Measurements from ENCODE around the gene ALPG. TPM values are rescaled to one million over a fixed set of nuclear protein-coding genes. Genes with fewer than 3 reads are reported as not detected.
"Not testable (repeated sequence)": the region's sequence is repeated elsewhere in the genome, so short reads cannot be mapped to it uniquely, and the experiment has no call there.

Gene ALPG
- total RNA-seq, 1 experiment from 2014 or later: 218 TPM

DNA sequence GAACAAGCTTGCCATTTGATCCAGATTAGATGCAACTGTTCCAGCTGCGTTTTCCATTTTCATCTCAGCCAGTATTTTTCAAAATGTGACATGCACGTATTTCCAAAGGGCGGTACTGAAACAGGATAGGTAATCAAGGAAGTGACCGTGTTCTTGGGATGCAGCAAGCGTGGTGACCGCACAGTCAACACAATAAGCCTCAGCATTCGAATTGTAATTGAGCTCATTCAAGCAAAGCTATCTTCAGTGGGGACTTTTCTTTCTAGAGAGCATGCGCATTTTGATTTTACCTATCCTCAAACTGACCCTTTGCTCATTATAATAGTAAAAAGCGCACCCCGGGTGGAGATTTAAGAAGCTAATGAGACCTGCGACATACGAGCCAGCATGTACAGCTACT, 31.5 kb upstream of the ALPG start:
- in situ Hi-C loops (cut with HindIII; ENCODE audit: low sequenced_read_pairs): no loop called here
- no peak for DNase-seq (ENCODE audit: low spot score)

DNA sequence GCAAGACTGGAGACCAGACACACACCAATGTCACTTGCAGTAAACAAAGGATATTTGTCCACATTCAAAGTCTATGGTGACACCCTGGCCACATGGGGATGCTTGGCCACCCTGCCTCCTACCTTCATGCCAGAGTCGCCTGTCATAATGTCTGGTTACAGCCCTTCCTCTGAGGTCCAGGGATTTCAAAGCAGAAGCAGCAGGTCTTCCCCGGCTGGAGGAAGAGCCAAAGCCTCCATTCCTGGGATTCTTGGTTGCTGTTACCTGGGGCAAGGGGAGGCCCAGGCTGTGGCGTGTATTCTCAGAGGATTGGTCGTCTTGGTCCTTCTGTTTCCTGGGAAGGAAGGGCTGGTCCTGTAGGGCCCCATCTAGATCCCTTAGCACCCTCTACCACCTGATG, 30.4 kb upstream of the ALPG start:
- no peak for DNase-seq (ENCODE audit: low spot score)
- in situ Hi-C loops (cut with HindIII; ENCODE audit: low sequenced_read_pairs): no loop called here

- in situ Hi-C loops (cut with HindIII; ENCODE audit: low sequenced_read_pairs): no loop called here
- DNase-seq (ENCODE audit: low spot score): no peak
These were observed 29.9 kb upstream of the ALPG start for GRCh38 chr2:232376713-232377112.

GRCh38 chr2:232377319-232377718, 29.3 kb upstream of the ALPG start:
- DNase-seq (ENCODE audit: low spot score): no peak
- in situ Hi-C loops (cut with HindIII; ENCODE audit: low sequenced_read_pairs): no loop called here

DNA sequence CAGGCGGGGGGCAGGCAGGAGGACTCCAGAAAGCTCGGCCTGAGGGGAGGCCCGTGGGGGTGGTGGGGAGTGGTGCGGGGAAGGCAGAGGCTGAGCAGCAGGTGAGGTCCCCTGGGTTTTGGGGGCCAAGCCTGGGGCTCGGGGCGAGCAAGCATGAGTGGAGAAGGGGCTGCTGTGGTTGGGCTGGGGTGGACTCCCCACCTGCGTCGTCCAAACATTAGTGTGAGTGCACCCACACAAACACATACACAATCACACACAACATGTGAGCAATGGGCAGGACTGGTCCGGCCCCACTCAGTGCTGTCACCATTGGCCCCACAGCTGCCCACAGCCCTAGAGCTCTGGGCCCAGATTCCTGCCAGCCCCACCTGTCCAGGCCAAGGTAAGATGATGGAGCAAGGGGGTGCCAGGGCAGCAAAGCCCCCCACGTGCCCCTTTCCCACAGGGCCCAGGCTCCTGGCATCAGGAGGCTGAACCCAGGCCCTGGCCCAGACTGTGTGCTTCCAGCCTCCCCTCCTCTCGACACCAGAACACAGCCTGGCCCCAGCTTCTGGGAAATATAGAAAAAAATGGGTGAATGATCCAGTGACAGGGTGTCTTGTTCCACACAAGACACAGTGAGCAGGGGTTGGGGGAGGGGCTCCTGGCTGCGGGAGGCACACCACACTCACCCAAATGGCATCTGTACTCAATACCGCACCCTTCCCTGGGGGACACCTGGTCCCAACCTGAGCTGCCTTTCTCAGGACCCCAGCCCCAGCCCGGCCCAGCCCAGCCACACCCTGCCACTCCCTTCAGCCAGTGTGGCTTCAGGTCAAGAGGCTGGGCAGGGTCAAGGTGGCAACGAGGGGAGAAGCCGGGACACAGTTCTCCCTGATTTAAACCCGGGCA, 28.6 kb upstream of the ALPG start:
- no peak for DNase-seq (ENCODE audit: low spot score)
- in situ Hi-C loops (cut with HindIII; ENCODE audit: low sequenced_read_pairs): no loop called here

DNA sequence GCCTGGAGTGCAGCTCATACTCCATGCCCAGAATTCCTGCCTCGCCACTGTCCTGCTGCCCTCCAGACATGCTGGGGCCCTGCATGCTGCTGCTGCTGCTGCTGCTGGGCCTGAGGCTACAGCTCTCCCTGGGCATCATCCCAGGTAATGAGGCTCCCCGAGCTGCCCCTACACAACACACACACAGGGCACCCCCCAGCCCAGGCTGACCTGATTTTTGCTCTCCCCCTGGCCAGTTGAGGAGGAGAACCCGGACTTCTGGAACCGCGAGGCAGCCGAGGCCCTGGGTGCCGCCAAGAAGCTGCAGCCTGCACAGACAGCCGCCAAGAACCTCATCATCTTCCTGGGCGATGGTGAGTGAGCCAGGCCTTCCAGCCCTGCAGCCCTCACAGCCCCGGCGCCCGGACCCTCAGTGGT, 27.9 kb upstream of the ALPG start, which contains the start of gene ALPP:
TSS of gene ALPP (plus strand) at position 17 of the 417 bp plus-strand sequence. CDS start at position 69, 52 bp downstream.
- DNase-seq (ENCODE audit: low spot score); in situ Hi-C loops (cut with HindIII; ENCODE audit: low sequenced_read_pairs): not testable (repeated sequence)

- in situ Hi-C loops (cut with HindIII; ENCODE audit: low sequenced_read_pairs); DNase-seq (ENCODE audit: low spot score): not testable (repeated sequence)
These were observed 26.7 kb upstream of the ALPG start for GRCh38 chr2:232379610-232380590.

DNA sequence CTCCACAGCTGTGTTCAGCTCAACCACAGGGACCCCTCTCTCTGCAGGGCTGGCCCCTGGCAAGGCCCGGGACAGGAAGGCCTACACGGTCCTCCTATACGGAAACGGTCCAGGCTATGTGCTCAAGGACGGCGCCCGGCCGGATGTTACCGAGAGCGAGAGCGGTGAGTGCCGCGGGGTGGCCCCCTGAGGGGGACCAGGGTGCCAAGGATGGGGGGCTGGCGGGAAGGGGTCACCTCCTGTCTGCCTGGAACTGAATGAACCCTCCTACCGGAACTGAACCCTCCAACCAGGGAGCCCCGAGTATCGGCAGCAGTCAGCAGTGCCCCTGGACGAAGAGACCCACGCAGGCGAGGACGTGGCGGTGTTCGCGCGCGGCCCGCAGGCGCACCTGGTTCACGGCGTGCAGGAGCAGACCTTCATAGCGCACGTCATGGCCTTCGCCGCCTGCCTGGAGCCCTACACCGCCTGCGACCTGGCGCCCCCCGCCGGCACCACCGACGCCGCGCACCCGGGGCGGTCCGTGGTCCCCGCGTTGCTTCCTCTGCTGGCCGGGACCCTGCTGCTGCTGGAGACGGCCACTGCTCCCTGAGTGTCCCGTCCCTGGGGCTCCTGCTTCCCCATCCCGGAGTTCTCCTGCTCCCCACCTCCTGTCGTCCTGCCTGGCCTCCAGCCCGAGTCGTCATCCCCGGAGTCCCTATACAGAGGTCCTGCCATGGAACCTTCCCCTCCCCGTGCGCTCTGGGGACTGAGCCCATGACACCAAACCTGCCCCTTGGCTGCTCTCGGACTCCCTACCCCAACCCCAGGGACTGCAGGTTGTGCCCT, 25.2 kb upstream of the ALPG start:
- DNase-seq (ENCODE audit: low spot score); in situ Hi-C loops (cut with HindIII; ENCODE audit: low sequenced_read_pairs): not testable (repeated sequence)

DNA sequence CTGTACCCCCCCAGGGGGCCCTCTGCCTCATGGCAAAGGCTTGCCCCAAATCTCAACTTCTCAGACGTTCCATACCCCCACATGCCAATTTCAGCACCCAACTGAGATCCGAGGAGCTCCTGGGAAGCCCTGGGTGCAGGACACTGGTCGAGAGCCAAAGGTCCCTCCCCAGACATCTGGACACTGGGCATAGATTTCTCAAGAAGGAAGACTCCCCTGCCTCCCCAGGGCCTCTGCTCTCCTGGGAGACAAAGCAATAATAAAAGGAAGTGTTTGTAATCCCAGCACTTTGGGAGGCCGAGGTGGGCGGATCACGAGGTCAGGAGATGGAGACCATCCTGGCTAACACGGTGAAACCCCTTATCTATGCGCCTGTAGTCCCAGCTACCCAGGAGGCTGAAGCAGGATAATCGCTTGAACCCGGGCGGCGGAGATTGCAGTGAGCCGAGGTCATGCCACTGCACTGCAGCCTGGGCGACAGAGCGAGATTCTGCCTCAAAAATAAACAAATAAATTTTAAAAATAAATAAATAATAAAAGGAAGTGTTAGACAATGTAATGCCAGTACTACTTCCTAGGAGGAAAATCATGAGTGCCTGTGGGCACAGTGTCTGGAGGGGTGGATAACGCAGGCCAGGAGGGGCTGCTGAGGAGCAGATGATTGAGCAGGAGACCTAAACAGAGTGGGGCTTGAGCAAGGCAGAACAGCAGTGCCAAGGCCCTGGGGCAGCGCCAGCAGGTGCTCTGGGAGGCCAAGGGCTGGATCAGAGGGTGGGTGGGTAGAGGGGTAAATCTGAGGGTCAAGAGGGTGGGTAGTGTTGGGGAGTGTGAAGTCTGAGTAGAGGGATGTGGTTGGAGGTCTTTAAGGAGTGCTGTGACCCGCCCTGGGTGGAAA, 24.1 kb upstream of the ALPG start:
- in situ Hi-C loops (cut with HindIII; ENCODE audit: low sequenced_read_pairs): no loop called here
- no peak for DNase-seq (ENCODE audit: low spot score)

GRCh38 chr2:232384466-232384865, 22.2 kb upstream of the ALPG start:
- in situ Hi-C loops (cut with HindIII; ENCODE audit: low sequenced_read_pairs): no loop called here

GRCh38 chr2:232385058-232385457, 21.6 kb upstream of the ALPG start:
- DNase-seq (ENCODE audit: low spot score); in situ Hi-C loops (cut with HindIII; ENCODE audit: low sequenced_read_pairs): not testable (repeated sequence)

More at GRCh38 chr2:232384466-232384865, 22.2 kb upstream of the ALPG start:
- no peak for DNase-seq (ENCODE audit: low spot score)

DNA sequence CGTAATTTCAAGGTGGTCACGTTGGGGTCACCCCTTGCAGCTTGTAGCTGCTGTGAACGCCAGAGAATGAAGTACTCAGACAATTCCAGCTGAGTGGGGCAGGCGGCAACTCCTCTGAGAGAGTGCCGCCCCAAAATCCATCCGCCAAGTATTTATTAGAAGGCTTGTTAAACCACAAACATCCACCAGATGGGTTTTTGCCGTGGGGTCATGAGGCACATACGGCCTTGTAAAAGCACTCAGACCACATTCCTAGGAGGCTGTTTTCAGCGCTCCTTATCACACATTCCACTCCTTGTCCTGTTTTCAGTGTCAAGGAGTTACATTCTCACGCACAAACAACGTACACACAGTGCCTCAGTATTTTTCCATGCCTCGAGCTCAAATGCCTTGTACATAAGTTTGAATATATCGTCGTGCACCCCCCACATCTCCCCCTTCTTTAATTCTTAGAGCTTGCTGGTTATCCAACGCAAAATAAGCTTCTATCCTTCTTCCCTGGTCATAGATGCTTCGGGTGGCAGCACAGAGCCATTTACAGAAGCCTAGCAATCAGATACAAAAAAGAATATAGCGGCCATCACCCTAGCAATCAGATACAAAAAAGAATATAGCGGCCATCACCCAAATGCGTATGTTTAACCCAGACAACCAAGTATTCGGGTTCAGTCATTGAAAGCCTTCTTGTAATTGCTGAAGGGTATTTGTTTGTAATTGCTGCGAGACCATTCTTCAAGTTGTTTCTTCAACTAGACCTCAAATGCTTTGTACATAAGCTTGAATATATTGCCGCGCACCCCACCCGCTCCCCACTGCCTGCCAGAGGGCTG, 20.8 kb upstream of the ALPG start:
- in situ Hi-C loops (cut with HindIII; ENCODE audit: low sequenced_read_pairs): no loop called here
- peak; percentile 34 for DNase-seq (ENCODE audit: low spot score)

DNA sequence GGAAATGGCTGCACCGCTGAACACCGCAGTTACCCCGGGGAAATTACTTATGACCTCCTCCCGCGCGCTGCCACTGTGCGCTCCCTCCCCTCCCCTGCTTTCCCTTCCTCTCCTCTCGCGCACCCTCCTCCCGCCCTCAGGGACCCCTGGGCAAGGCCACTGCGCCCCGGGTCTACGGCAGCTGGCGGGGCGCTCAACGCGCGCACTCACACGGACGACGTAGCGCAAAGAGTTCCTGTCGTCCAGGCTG, 20.2 kb upstream of the ALPG start:
- in situ Hi-C loops (cut with HindIII; ENCODE audit: low sequenced_read_pairs): no loop called here
- DNase-seq (ENCODE audit: low spot score): no peak

- in situ Hi-C loops (cut with HindIII; ENCODE audit: low sequenced_read_pairs): no loop called here
- no peak for DNase-seq (ENCODE audit: low spot score)
These were observed 19.7 kb upstream of the ALPG start for GRCh38 chr2:232386740-232387450.

- in situ Hi-C loops (cut with HindIII; ENCODE audit: low sequenced_read_pairs): no loop called here
- DNase-seq (ENCODE audit: low spot score): no peak
These were observed 19.0 kb upstream of the ALPG start for GRCh38 chr2:232387451-232388171.

- no peak for DNase-seq (ENCODE audit: low spot score)
- in situ Hi-C loops (cut with HindIII; ENCODE audit: low sequenced_read_pairs): no loop called here
These were observed 18.2 kb upstream of the ALPG start for GRCh38 chr2:232388324-232388891.
